Fibroblast of skin of left biceps (primary cell): ENCODE measurements around the gene DYNC2LI1.
"Not testable (repeated sequence)": the region's sequence is repeated elsewhere in the genome, so short reads cannot be mapped to it uniquely, and the experiment has no call there.

Experiments used
- DNase-seq, 2 experiments: peaks; one replicate each; pipeline ENCODE4 v3.0.0-alpha.2; 2013; ENCODE audit warnings: low read depth in 2 of 2

The DYNC2LI1 gene

GRCh38 chr2:43773876-43774613, at the start of gene DYNC2LI1:
TSS of gene DYNC2LI1 (plus strand) at chr2:43774039. CDS start at chr2:43774139, 100 bp downstream.
- DNase-seq = peak; percentile 57 to 64

- no peak for DNase-seq
These were observed 48.9 kb upstream of the DYNC2LI1 start for GRCh38 chr2:43724728-43725526.

- no peak for DNase-seq
These were observed 48.1 kb upstream of the DYNC2LI1 start for GRCh38 chr2:43725711-43726246.

- DNase-seq = not testable (repeated sequence)
These were observed 46.7 kb upstream of the DYNC2LI1 start for GRCh38 chr2:43726961-43727633.

GRCh38 chr2:43727634-43728014, 46.2 kb upstream of the DYNC2LI1 start:
- DNase-seq = no peak

- no peak for DNase-seq
These were observed 44.2 kb upstream of the DYNC2LI1 start for GRCh38 chr2:43729491-43730174.

- DNase-seq = no peak
These were observed 42.6 kb upstream of the DYNC2LI1 start for GRCh38 chr2:43731211-43731610.

- DNase-seq = no peak
These were observed 37.2 kb upstream of the DYNC2LI1 start for GRCh38 chr2:43736637-43737036.

GRCh38 chr2:43737097-43737854, 36.6 kb upstream of the DYNC2LI1 start:
- DNase-seq = peak; percentile 63 to 67

GRCh38 chr2:43737855-43738254, 36.0 kb upstream of the DYNC2LI1 start:
- no peak for DNase-seq

GRCh38 chr2:43738257-43738656, 35.6 kb upstream of the DYNC2LI1 start:
- DNase-seq = no peak

- DNase-seq = no peak
These were observed 30.1 kb upstream of the DYNC2LI1 start for GRCh38 chr2:43743706-43744105.

GRCh38 chr2:43745457-43745856, 28.4 kb upstream of the DYNC2LI1 start:
- DNase-seq = peak; percentile 38 to 45

- no peak for DNase-seq
These were observed 25.5 kb upstream of the DYNC2LI1 start for GRCh38 chr2:43748333-43748732.

GRCh38 chr2:43749583-43749982, 24.3 kb upstream of the DYNC2LI1 start:
- DNase-seq = no peak

GRCh38 chr2:43751476-43751990, 22.3 kb upstream of the DYNC2LI1 start:
- no peak for DNase-seq

- no peak for DNase-seq
These were observed 21.5 kb upstream of the DYNC2LI1 start for GRCh38 chr2:43752302-43752701.

GRCh38 chr2:43754180-43754579, 19.7 kb upstream of the DYNC2LI1 start:
- no peak for DNase-seq

GRCh38 chr2:43758739-43759138, 15.1 kb upstream of the DYNC2LI1 start:
- no peak for DNase-seq

GRCh38 chr2:43759195-43759594, 14.6 kb upstream of the DYNC2LI1 start:
- no peak for DNase-seq

GRCh38 chr2:43762286-43762685, 11.6 kb upstream of the DYNC2LI1 start:
- no peak for DNase-seq
